Measurements from ENCODE around the gene DCXR. TPM values are rescaled to one million over a fixed set of nuclear protein-coding genes. Genes with fewer than 3 reads are reported as not detected.
A peak's percentile ranks its signal among the peaks of the same experiment; 100 is the strongest.

Gene DCXR
- total RNA-seq, 1 experiment from 2014 or later, result 135 TPM

GRCh38 chr17:82077617-82078358 lies 40.3 kb upstream of the DCXR start:
- ATAC-seq (no peak), DNase-seq (no peak)
- H3K4me2 ChIP-seq (ENCODE audit: low read length), result no peak overlapping the region
- H3K27me3 ChIP-seq (ENCODE audit: low read length), result no peaks in the 10 kb centered on the region
- H3K9me2 ChIP-seq (replicated peaks; ENCODE audit: low read length), result no peaks in the 10 kb centered on the region
- H3K4me1 ChIP-seq (ENCODE audit: insufficient read depth, low read length), result no peaks in the 10 kb centered on the region
- BruUV-seq (replicated peaks), result no TSS peak
- H3K4me3 ChIP-seq (ENCODE audit: low read length), result no peak overlapping the region
- no peaks in the 10 kb centered on the region for H4K20me1 ChIP-seq (ENCODE audit: low read length)
- intact Hi-C loops (cut with micrococcal nuclease), result no loop called here
- H3K27ac ChIP-seq (ENCODE audit: low read length), result no peak overlapping the region
- H3K9me3 ChIP-seq (ENCODE audit: low read length), result no peaks in the 10 kb centered on the region
- no peaks in the 10 kb centered on the region for H3K79me2 ChIP-seq (ENCODE audit: low read length)
- H3K36me3 ChIP-seq (ENCODE audit: low read depth, low read length), result peaks cover 36% of the 10 kb centered on the region
- no peak overlapping the region for H3K9ac ChIP-seq (ENCODE audit: low read length)
- CTCF ChIA-PET, result no interaction called here
- POLR2A ChIA-PET (ENCODE audit: unreplicated experiment), result interaction anchor here (0.7 kb wide), 1 partner anchor 40 kb away, joined by 3 read pairs; no protein-coding TSS in a partner anchor
- H2AFZ ChIP-seq (ENCODE audit: low read length), result no peak overlapping the region
- no peaks in the 10 kb centered on the region for H3F3A ChIP-seq (ENCODE audit: low read length, unreplicated experiment)
- TF ChIP-seq, protein P1, sequence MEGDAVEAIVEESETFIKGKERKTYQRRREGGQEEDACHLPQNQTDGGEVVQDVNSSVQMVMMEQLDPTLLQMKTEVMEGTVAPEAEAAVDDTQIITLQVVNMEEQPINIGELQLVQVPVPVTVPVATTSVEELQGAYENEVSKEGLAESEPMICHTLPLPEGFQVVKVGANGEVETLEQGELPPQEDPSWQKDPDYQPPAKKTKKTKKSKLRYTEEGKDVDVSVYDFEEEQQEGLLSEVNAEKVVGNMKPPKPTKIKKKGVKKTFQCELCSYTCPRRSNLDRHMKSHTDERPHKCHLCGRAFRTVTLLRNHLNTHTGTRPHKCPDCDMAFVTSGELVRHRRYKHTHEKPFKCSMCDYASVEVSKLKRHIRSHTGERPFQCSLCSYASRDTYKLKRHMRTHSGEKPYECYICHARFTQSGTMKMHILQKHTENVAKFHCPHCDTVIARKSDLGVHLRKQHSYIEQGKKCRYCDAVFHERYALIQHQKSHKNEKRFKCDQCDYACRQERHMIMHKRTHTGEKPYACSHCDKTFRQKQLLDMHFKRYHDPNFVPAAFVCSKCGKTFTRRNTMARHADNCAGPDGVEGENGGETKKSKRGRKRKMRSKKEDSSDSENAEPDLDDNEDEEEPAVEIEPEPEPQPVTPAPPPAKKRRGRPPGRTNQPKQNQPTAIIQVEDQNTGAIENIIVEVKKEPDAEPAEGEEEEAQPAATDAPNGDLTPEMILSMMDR (conservative IDR thresholded peaks at IDR 0.05; ENCODE audit: low read depth, low read length), result no peak
- TF ChIP-seq EZH2 (IDR thresholded peaks at IDR 0.05; ENCODE audit: low read length, unreplicated experiment) (no peak), EZH2phosphoT487 (IDR thresholded peaks at IDR 0.05; ENCODE audit: borderline replicate concordance, low read length) (no peak)

- intact Hi-C loops (cut with micrococcal nuclease), result no loop called here
- ChIA-PET CTCF (no interaction called here), POLR2A (ENCODE audit: unreplicated experiment) (interaction anchor here (0.7 kb wide), 1 partner anchor 39 kb away, joined by 3 read pairs; no protein-coding TSS in a partner anchor)
- no TSS peak for BruUV-seq (replicated peaks)
- Histone ChIP-seq H3K4me1 (ENCODE audit: insufficient read depth, low read length) (no peaks in the 10 kb centered on the region), H3K9me3 (ENCODE audit: low read length) (no peaks in the 10 kb centered on the region), H3F3A (ENCODE audit: low read length, unreplicated experiment) (no peaks in the 10 kb centered on the region), H3K27me3 (ENCODE audit: low read length) (no peaks in the 10 kb centered on the region), H3K79me2 (ENCODE audit: low read length) (no peaks in the 10 kb centered on the region), H3K4me3 (ENCODE audit: low read length) (no peak overlapping the region), H3K9ac (ENCODE audit: low read length) (no peak overlapping the region), H4K20me1 (ENCODE audit: low read length) (no peaks in the 10 kb centered on the region), H3K36me3 (ENCODE audit: low read depth, low read length) (peaks cover 29% of the 10 kb centered on the region), H2AFZ (ENCODE audit: low read length) (no peak overlapping the region), H3K9me2 (replicated peaks; ENCODE audit: low read length) (no peaks in the 10 kb centered on the region), H3K4me2 (ENCODE audit: low read length) (no peak overlapping the region), H3K27ac (ENCODE audit: low read length) (no peak overlapping the region)
- DNase-seq, result no peak
- TF ChIP-seq EZH2phosphoT487 (IDR thresholded peaks at IDR 0.05; ENCODE audit: borderline replicate concordance, low read length) (no peak), EZH2 (IDR thresholded peaks at IDR 0.05; ENCODE audit: low read length, unreplicated experiment) (no peak)
- TF ChIP-seq, protein P1 (conservative IDR thresholded peaks at IDR 0.05; ENCODE audit: low read depth, low read length), result no peak
- peak; percentile 38 for ATAC-seq
Observed at GRCh38 chr17:82076785-82077591, 39.5 kb upstream of the DCXR start.

All from PC-3 (cell line).